HCT116 (cell line): Measurements from ENCODE around the gene SPATA31E1. TPM values are rescaled to one million over a fixed set of nuclear protein-coding genes. Genes with fewer than 3 reads are reported as not detected.

Experiments used
- ATAC-seq: fragments of 200-7000 bp; cut with Tn5 transposase; 2 replicates; pipeline ENCODE4 v1.9.1; 2020; ENCODE audit warnings: mild to moderate bottlenecking, moderate library complexity
- BruUV-seq: library from RNA; stranded (reverse); fragments of 400-500 nt; replicated peaks from 2 replicates; lab custom pipeline; 2021; lab: Mats Ljungman, UMichigan
- CTCF ChIA-PET: fragments of 300-600 bp; sonication (Branson Sonifier 250); formaldehyde crosslinking; loops from one replicate; lab custom pipeline; 2021; ENCODE audit warnings: antibody characterized with exemption; lab: Charles Lee
- POLR2A ChIA-PET: fragments of 300-600, 350-600 bp; sonication (Branson Sonifier 250); formaldehyde crosslinking; loops from one replicate; lab custom pipeline; 2021; ENCODE audit warnings: antibody characterized with exemption; lab: Charles Lee
- RAD21 ChIA-PET, 2 experiments: fragments of 300-600 bp; sonication (Branson Sonifier 250); formaldehyde crosslinking; loops; one replicate each; lab custom pipeline; 2023; ENCODE audit warnings: low total read pairs in 2 of 2; ENCODE audit not compliant: uncharacterized antibody in 2 of 2, unreplicated experiment in 2 of 2, low non-redundant PET in 1 of 2; lab: Charles Lee
- DNase-seq: peaks from one replicate; pipeline ENCODE4 v3.0.0-alpha.2; 2010; ENCODE audit warnings: low read depth, low spot score
- H2AFZ ChIP-seq: fragments of 200-600 bp; shearing (Covaris generic), sonication (generic); 2 replicates; pipeline ENCODE4 v1.6.1; 2017; ENCODE audit warnings: low read depth, mixed run types, mixed read lengths, antibody characterized with exemption, low read length; ENCODE audit not compliant: poor library complexity, severe bottlenecking
- H3K27ac ChIP-seq: 2 replicates; pipeline ENCODE4 v1.5.1; 2012; ENCODE audit warnings: low read depth, low read length
- H3K27me3 ChIP-seq: fragments of 200-600 bp; sonication (generic); 2 replicates; pipeline ENCODE4 v1.6.1; 2016; ENCODE audit warnings: mixed run types, low read length, mixed read lengths; ENCODE audit not compliant: insufficient read depth
- H3K36me3 ChIP-seq, 2 experiments: fragments of 200-500 bp in 1 of 2; fragments of 200-600 bp in 1 of 2; sonication (Bioruptor generic) in 1 of 2; sonication (generic) in 1 of 2; 2 replicates each; pipeline versions ENCODE4 v1.5.1 to v1.6.1; 2014 to 2016; ENCODE audit warnings: low read length in 2 of 2, inconsistent platforms in 1 of 2, mixed read lengths in 1 of 2, mixed run types in 1 of 2; ENCODE audit not compliant: insufficient read depth in 2 of 2, control insufficient read depth in 1 of 2
- H3K4me1 ChIP-seq, 2 experiments: fragments of 200-600 bp in 1 of 2; sonication (generic) in 1 of 2; 2 replicates each; pipeline versions ENCODE4 v1.5.1 to v1.6.1; 2012 to 2017; ENCODE audit warnings: low read length in 2 of 2, inconsistent platforms in 1 of 2, mild to moderate bottlenecking in 1 of 2, mixed read lengths in 1 of 2, mixed run types in 1 of 2, moderate library complexity in 1 of 2; ENCODE audit not compliant: insufficient read depth in 2 of 2, control insufficient read depth in 1 of 2
- H3K4me2 ChIP-seq: fragments of 200-600 bp; sonication (generic); 2 replicates; pipeline ENCODE4 v1.6.1; 2017; ENCODE audit warnings: mixed run types, low read length, mixed read lengths
- H3K4me3 ChIP-seq, 2 experiments: fragments of 200-600 bp in 1 of 2; sonication (generic) in 1 of 2; replicated peaks in 1 of 2; 2 replicates each; pipeline ENCODE4 v1.5.1; 2011 to 2016; ENCODE audit warnings: low read length in 2 of 2, control low read depth in 1 of 2, low read depth in 1 of 2, mild to moderate bottlenecking in 1 of 2, mixed read lengths in 1 of 2, mixed run types in 1 of 2
- H3K79me2 ChIP-seq: fragments of 200-600 bp; sonication (generic); 2 replicates; pipeline ENCODE4 v1.6.1; 2017; ENCODE audit warnings: mild to moderate bottlenecking, mixed run types, low read length, moderate library complexity, mixed read lengths; ENCODE audit not compliant: insufficient read depth
- H3K9ac ChIP-seq: fragments of 200-600 bp; sonication (generic); 2 replicates; pipeline ENCODE4 v1.6.1; 2016; ENCODE audit warnings: low read length, mixed read lengths
- H3K9me2 ChIP-seq: fragments of 200-600 bp; sonication (generic), shearing (Covaris generic); 2 replicates; pipeline ENCODE4 v1.6.1; 2017; ENCODE audit warnings: mixed run types, mild to moderate bottlenecking, moderate library complexity; ENCODE audit not compliant: insufficient read depth
- H3K9me3 ChIP-seq, 2 experiments: fragments of 200-500 bp in 1 of 2; fragments of 200-600 bp in 1 of 2; sonication (Bioruptor generic) in 1 of 2; sonication (generic) in 1 of 2; 2 replicates each; pipeline ENCODE4 v1.6.1; 2014 to 2017; ENCODE audit warnings: low read length in 2 of 2, mixed read lengths in 2 of 2, inconsistent platforms in 1 of 2, low read depth in 1 of 2, mild to moderate bottlenecking in 1 of 2, mixed run types in 1 of 2, moderate library complexity in 1 of 2; ENCODE audit not compliant: control insufficient read depth in 1 of 2, insufficient read depth in 1 of 2
- H4K20me1 ChIP-seq: fragments of 200-600 bp; sonication (generic), shearing (Covaris generic); 2 replicates; pipeline ENCODE4 v1.6.1; 2017; ENCODE audit warnings: mixed run types, mild to moderate bottlenecking, moderate library complexity; ENCODE audit not compliant: insufficient read depth
- CEBPB ChIP-seq: IDR thresholded peaks from 2 replicates; pipeline ENCODE4 v1.6.1; 2012; ENCODE audit warnings: low read depth
- CTCF ChIP-seq, 3 experiments: fragments of 200-600 bp in 1 of 3; sonication (generic) in 1 of 3; IDR thresholded peaks in 2 of 3; conservative IDR thresholded peaks in 1 of 3; 2 replicates each; pipeline ENCODE4 v1.5.1; 2012 to 2017; ENCODE audit warnings: low read depth in 2 of 3, low read length in 2 of 3, antibody characterized with exemption in 1 of 3, borderline replicate concordance in 1 of 3, control low read depth in 1 of 3, mild to moderate bottlenecking in 1 of 3, mixed read lengths in 1 of 3, mixed run types in 1 of 3, moderate library complexity in 1 of 3; ENCODE audit not compliant: insufficient read depth in 1 of 3
- EGR1 ChIP-seq: IDR thresholded peaks from 2 replicates; pipeline ENCODE4 v1.6.1; 2012; ENCODE audit warnings: low read depth
- EZH2phosphoT487 ChIP-seq: fragments of 200-600 bp; IDR thresholded peaks from 2 replicates; pipeline ENCODE4 v1.6.1; 2018; ENCODE audit warnings: antibody characterized with exemption, borderline replicate concordance
- POLR2A ChIP-seq: IDR thresholded peaks from 2 replicates; pipeline ENCODE4 v1.7.0; 2011; ENCODE audit warnings: borderline replicate concordance; ENCODE audit not compliant: insufficient read depth, insufficient read length; ENCODE audit errors: extremely low read depth
- RAD21 ChIP-seq: IDR thresholded peaks from 2 replicates; pipeline ENCODE4 v1.6.1; 2012; ENCODE audit warnings: low read depth, mild to moderate bottlenecking
- SIN3A ChIP-seq: IDR thresholded peaks from 2 replicates; pipeline ENCODE4 v1.6.1; 2012; ENCODE audit warnings: low read depth
- ZBTB33 ChIP-seq: IDR thresholded peaks from 2 replicates; pipeline ENCODE4 v1.6.1; 2011; ENCODE audit warnings: mild to moderate bottlenecking, low read length, moderate library complexity; ENCODE audit not compliant: insufficient replicate concordance; ENCODE audit errors: extremely low read depth
- ZFX ChIP-seq: fragments of 450-650 bp; IDR thresholded peaks from 2 replicates; pipeline ENCODE4 v1.6.1; 2017
- intact Hi-C: fragments of 100-400 bp; cut with micrococcal nuclease; formaldehyde crosslinking; loops from 2 replicates; pipeline ENCODE4 v1.10.0; 2022
- total RNA-seq: library from RNA; stranded (reverse); gene quantifications from one replicate; pipeline ENCODE4 v1.2.1, GENCODE V29; 2021; ENCODE audit not compliant: unreplicated experiment

Gene SPATA31E1
- total RNA-seq, 1 experiment from 2014 or later: not detected

GRCh38 chr9:87883274-87883673 is 597 bp downstream of the SPATA31E1 start:
- intact Hi-C loops: no loop called here

GRCh38 chr9:87883990-87884389 is 1.3 kb downstream of the SPATA31E1 start:
- no peaks in the 10 kb centered on the region for H3K36me3 ChIP-seq
- H3K9ac ChIP-seq: no peak overlapping the region
- H3K4me3 ChIP-seq: no peak overlapping the region
- CTCF ChIA-PET: no interaction called here
- H3K27ac ChIP-seq: no peak overlapping the region
- TF ChIP-seq POLR2A (no peak), EZH2phosphoT487 (no peak), ZFX (no peak), CEBPB (no peak), CTCF (IDR thresholded peaks at IDR 0.05 in 2 of 3, conservative IDR thresholded peaks at IDR 0.05 in 1 of 3; ENCODE audit: borderline replicate concordance in 1 of 3, insufficient read depth in 1 of 3, low read depth in 2 of 3, low read length in 2 of 3) (peak; percentile 3 to 54 (median 54); a peak in 4 of 6 replicates), EGR1 (no peak), ZBTB33 (no peak), RAD21 (peak; percentile 26; the same call in 1 of the 2 replicates)
- peaks cover 0 to 2% of the 10 kb centered on the region in 2 experiments; a peak in 2 of 4 replicates for H3K4me1 ChIP-seq
- RAD21 ChIA-PET: no interaction called here
- ATAC-seq (peak; percentile 86), DNase-seq (no peak)
- no TSS peak for BruUV-seq
- intact Hi-C loops: no loop called here
- POLR2A ChIA-PET: no interaction called here
- H3K4me2 ChIP-seq: no peak overlapping the region
- H3K79me2 ChIP-seq: no peaks in the 10 kb centered on the region
- no peaks in the 10 kb centered on the region for H3K27me3 ChIP-seq
- H3K9me3 ChIP-seq: no peaks in the 10 kb centered on the region
- no peak overlapping the region for H2AFZ ChIP-seq
- H3K9me2 ChIP-seq: no peaks in the 10 kb centered on the region
- no peaks in the 10 kb centered on the region for H4K20me1 ChIP-seq

More at GRCh38 chr9:87883274-87883673, 597 bp downstream of the SPATA31E1 start:
- Histone ChIP-seq H3K4me2 (no peak overlapping the region), H3K36me3 (no peaks in the 10 kb centered on the region), H3K27ac (no peak overlapping the region), H3K4me3 (no peak overlapping the region), H3K79me2 (no peaks in the 10 kb centered on the region), H3K9ac (no peak overlapping the region), H3K9me2 (no peaks in the 10 kb centered on the region), H2AFZ (no peak overlapping the region), H3K9me3 (peaks cover 0 to 4% of the 10 kb centered on the region in 2 experiments; a peak in 1 of 4 replicates), H4K20me1 (no peaks in the 10 kb centered on the region), H3K4me1 (peaks cover 0 to 7% of the 10 kb centered on the region in 2 experiments; a peak in 2 of 4 replicates), H3K27me3 (no peaks in the 10 kb centered on the region)
- CTCF ChIA-PET: no interaction called here
- no peak for TF ChIP-seq SIN3A
- DNase-seq (no peak), ATAC-seq (no peak)
- POLR2A ChIA-PET: no interaction called here
- BruUV-seq: no TSS peak
- RAD21 ChIA-PET: no interaction called here
